Right atrium auricular region (tissue), 2 donors: ENCODE measurements around the gene IL6ST. TPM values are rescaled to one million over a fixed set of nuclear protein-coding genes. Genes with fewer than 3 reads are reported as not detected.
A peak's percentile ranks its signal among the peaks of the same experiment; 100 is the strongest.

Source experiments
- DNase-seq: peaks from one replicate; pipeline ENCODE4 v3.0.0-alpha.2; 2019; ENCODE audit warnings: low spot score
- H3K27ac ChIP-seq, 2 donors: fragments of 200-600 bp; sonication (generic); 1 replicate in 1 of 2; 2 replicates in 1 of 2; pipeline ENCODE4 v1.5.1; 2016 to 2019
- H3K27me3 ChIP-seq, 2 donors: fragments of 200-600 bp; sonication (generic); one replicate each; pipeline versions ENCODE4 v1.5.1 to v1.6.0; 2017 to 2019
- H3K36me3 ChIP-seq: fragments of 200-600 bp; sonication (generic); one replicate; pipeline ENCODE4 v1.5.1; 2016
- H3K4me1 ChIP-seq, 2 donors: fragments of 200-600 bp; sonication (generic); one replicate each; pipeline versions ENCODE4 v1.5.1 to v1.6.0; 2017 to 2019
- H3K4me3 ChIP-seq, 2 donors: fragments of 200-600 bp; sonication (generic); 1 replicate in 1 of 2; 2 replicates in 1 of 2; pipeline ENCODE4 v1.5.1; 2017 to 2019; ENCODE audit warnings: mild to moderate bottlenecking in 1 of 2, moderate library complexity in 1 of 2
- H3K9me3 ChIP-seq, 2 donors: fragments of 200-600 bp; sonication (generic); one replicate each; pipeline ENCODE4 v1.5.1; 2019
- total RNA-seq, 2 donors: library from RNA; depleted of rRNA; stranded (reverse); fragments of >200 nt; gene quantifications; one replicate each; pipeline ENCODE4 v1.1.0, GENCODE V29; 2016
- TF ChIP-seq, protein P1 (sequence below), 2 donors: fragments of 200-600 bp; sonication (generic); IDR thresholded peaks; one replicate each; pipeline ENCODE4 v1.5.1; 2019; ENCODE audit warnings: antibody characterized with exemption in 2 of 2

The IL6ST gene
- total RNA-seq, 2 donors from 2014 or later = 244 to 263 TPM

DNA sequence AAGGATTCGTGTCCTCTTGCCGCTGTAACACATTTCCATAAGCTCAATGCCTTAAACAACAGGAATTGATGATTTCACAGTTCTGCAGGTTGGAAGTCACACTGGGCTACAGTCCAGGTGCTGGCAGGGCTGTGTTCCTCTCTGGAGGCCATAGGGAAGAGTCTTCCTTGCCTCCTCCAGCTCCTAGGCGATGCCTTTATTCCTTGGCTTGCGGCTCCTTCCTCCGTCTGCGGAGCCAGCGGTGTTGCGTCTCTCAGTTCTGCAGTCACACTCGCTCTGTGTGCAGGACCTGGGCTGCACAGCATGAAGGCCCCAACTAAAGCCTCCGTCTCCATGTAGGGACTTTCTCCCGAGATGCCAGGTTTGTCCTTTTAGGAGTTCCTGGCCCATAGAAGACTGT lies 70.0 kb downstream of the IL6ST start:
- DNase-seq = peak; percentile 16
- Histone ChIP-seq H3K4me3 (no peak overlapping the region), H3K27ac (no peak overlapping the region), H3K4me1 (peaks cover 0 to 4% of the 10 kb centered on the region in 2 donors), H3K36me3 (no peaks in the 10 kb centered on the region), H3K27me3 (no peaks in the 10 kb centered on the region), H3K9me3 (no peaks in the 10 kb centered on the region)
- TF ChIP-seq, protein P1, sequence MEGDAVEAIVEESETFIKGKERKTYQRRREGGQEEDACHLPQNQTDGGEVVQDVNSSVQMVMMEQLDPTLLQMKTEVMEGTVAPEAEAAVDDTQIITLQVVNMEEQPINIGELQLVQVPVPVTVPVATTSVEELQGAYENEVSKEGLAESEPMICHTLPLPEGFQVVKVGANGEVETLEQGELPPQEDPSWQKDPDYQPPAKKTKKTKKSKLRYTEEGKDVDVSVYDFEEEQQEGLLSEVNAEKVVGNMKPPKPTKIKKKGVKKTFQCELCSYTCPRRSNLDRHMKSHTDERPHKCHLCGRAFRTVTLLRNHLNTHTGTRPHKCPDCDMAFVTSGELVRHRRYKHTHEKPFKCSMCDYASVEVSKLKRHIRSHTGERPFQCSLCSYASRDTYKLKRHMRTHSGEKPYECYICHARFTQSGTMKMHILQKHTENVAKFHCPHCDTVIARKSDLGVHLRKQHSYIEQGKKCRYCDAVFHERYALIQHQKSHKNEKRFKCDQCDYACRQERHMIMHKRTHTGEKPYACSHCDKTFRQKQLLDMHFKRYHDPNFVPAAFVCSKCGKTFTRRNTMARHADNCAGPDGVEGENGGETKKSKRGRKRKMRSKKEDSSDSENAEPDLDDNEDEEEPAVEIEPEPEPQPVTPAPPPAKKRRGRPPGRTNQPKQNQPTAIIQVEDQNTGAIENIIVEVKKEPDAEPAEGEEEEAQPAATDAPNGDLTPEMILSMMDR (IDR thresholded peaks at IDR 0.05) = no peak

- Histone ChIP-seq H3K27me3 (no peaks in the 10 kb centered on the region), H3K4me3 (peak overlapping the region in 1 of 2 donors; percentile 43), H3K4me1 (peaks cover 0 to 4% of the 10 kb centered on the region in 2 donors), H3K36me3 (no peaks in the 10 kb centered on the region), H3K9me3 (no peaks in the 10 kb centered on the region), H3K27ac (no peak overlapping the region)
- TF ChIP-seq, protein P1 (IDR thresholded peaks at IDR 0.05) = no peak
- peak; percentile 38 for DNase-seq
Measured at GRCh38 chr5:55923865-55924500, 70.8 kb downstream of the IL6ST start.

GRCh38 chr5:55923177-55923771 lies 71.5 kb downstream of the IL6ST start:
- peak overlapping the region; percentile 37 to 43 for H3K4me3 ChIP-seq
- DNase-seq = peak; percentile 57
- no peaks in the 10 kb centered on the region for H3K36me3 ChIP-seq
- H3K27me3 ChIP-seq = no peaks in the 10 kb centered on the region
- TF ChIP-seq, protein P1 (IDR thresholded peaks at IDR 0.05) = no peak
- no peaks in the 10 kb centered on the region for H3K9me3 ChIP-seq
- no peak overlapping the region for H3K27ac ChIP-seq
- peaks cover 0 to 4% of the 10 kb centered on the region in 2 donors for H3K4me1 ChIP-seq

GRCh38 chr5:55921617-55922016 lies 73.1 kb downstream of the IL6ST start:
- Histone ChIP-seq H3K27ac (no peak overlapping the region), H3K36me3 (no peaks in the 10 kb centered on the region), H3K4me3 (no peak overlapping the region), H3K9me3 (no peaks in the 10 kb centered on the region), H3K27me3 (no peaks in the 10 kb centered on the region), H3K4me1 (peaks cover 0 to 4% of the 10 kb centered on the region in 2 donors)
- DNase-seq = peak; percentile 26
- TF ChIP-seq, protein P1 (IDR thresholded peaks at IDR 0.05) = no peak

GRCh38 chr5:55920784-55921183 lies 74.0 kb downstream of the IL6ST start:
- TF ChIP-seq, protein P1 (IDR thresholded peaks at IDR 0.05) = no peak
- H3K4me3 ChIP-seq = no peak overlapping the region
- H3K36me3 ChIP-seq = no peaks in the 10 kb centered on the region
- H3K9me3 ChIP-seq = no peaks in the 10 kb centered on the region
- H3K27ac ChIP-seq = no peak overlapping the region
- peaks cover 0 to 4% of the 10 kb centered on the region in 2 donors for H3K4me1 ChIP-seq
- no peaks in the 10 kb centered on the region for H3K27me3 ChIP-seq
- peak; percentile 13 for DNase-seq
